ENCODE results near the gene ANAPC16.

The ANAPC16 gene

GRCh38 chr10:72173619-72174296, 42.1 kb upstream of the ANAPC16 start:
- no peak overlapping the region for H3K4me3 ChIP-seq (ENCODE audit: low read depth, low read length)
- peak; percentile 89 for DNase-seq (ENCODE audit: low read depth)
- no peak for TF ChIP-seq CTCF (IDR thresholded peaks at IDR 0.05; ENCODE audit: insufficient read depth, low read depth, low read length, missing control alignments)

- no peak for TF ChIP-seq CTCF (IDR thresholded peaks at IDR 0.05; ENCODE audit: insufficient read depth, low read depth, low read length, missing control alignments)
- DNase-seq (ENCODE audit: low read depth) = no peak
- no peak overlapping the region for H3K4me3 ChIP-seq (ENCODE audit: low read depth, low read length)
Observed at GRCh38 chr10:72174297-72174662, 41.5 kb upstream of the ANAPC16 start.

GRCh38 chr10:72175149-72175548, 40.7 kb upstream of the ANAPC16 start:
- TF ChIP-seq CTCF (IDR thresholded peaks at IDR 0.05; ENCODE audit: insufficient read depth, low read depth, low read length, missing control alignments) = no peak
- DNase-seq (ENCODE audit: low read depth) = peak; percentile 47
- no peak overlapping the region for H3K4me3 ChIP-seq (ENCODE audit: low read depth, low read length)

- no peak overlapping the region for H3K4me3 ChIP-seq (ENCODE audit: low read depth, low read length)
- DNase-seq (ENCODE audit: low read depth) = no peak
- no peak for TF ChIP-seq CTCF (IDR thresholded peaks at IDR 0.05; ENCODE audit: insufficient read depth, low read depth, low read length, missing control alignments)
Observed at GRCh38 chr10:72176701-72177100, 39.1 kb upstream of the ANAPC16 start.

- DNase-seq (ENCODE audit: low read depth) = no peak
- TF ChIP-seq CTCF (IDR thresholded peaks at IDR 0.05; ENCODE audit: insufficient read depth, low read depth, low read length, missing control alignments) = no peak
- H3K4me3 ChIP-seq (ENCODE audit: low read depth, low read length) = no peak overlapping the region
Observed at GRCh38 chr10:72177454-72177853, 38.4 kb upstream of the ANAPC16 start.

- DNase-seq (ENCODE audit: low read depth) = no peak
- no peak overlapping the region for H3K4me3 ChIP-seq (ENCODE audit: low read depth, low read length)
- no peak for TF ChIP-seq CTCF (IDR thresholded peaks at IDR 0.05; ENCODE audit: insufficient read depth, low read depth, low read length, missing control alignments)
Observed at GRCh38 chr10:72184156-72184555, 31.7 kb upstream of the ANAPC16 start.

Data from GM12865 (cell line).